Ecto neural progenitor cell (in vitro differentiated cells): Measurements from ENCODE around the gene CNGA3.

ENCODE experiments used
- DNase-seq: peaks from one replicate; pipeline ENCODE4 v3.0.0-alpha.2; 2018; ENCODE audit warnings: low spot score

CNGA3 gene

GRCh38 chr2:98444436-98445176 lies 98.3 kb downstream of the CNGA3 start, which contains the start of gene INPP4A:
TSS of gene INPP4A (plus strand) at chr2:98444858. CDS start at chr2:98520049, 75,191 bp downstream.
- peak; percentile 94 for DNase-seq

- no peak for DNase-seq
Measured at GRCh38 chr2:98445177-98445682, 99.0 kb downstream of the CNGA3 start.

- no peak for DNase-seq
Measured at GRCh38 chr2:98445683-98446581, 99.7 kb downstream of the CNGA3 start.

GRCh38 chr2:98446850-98447249 lies 100.6 kb downstream of the CNGA3 start:
- DNase-seq, result no peak
